Stimulated activated memory B cell treated with anti-CD40 and anti-IgM and Interleukin-4, amounts not matched to agents 10 μg/mL and 1 μg/mL and 100 μg/mL, for 72 hours (primary cell): Measurements from ENCODE around the gene TRIP13.
A peak's percentile ranks its signal among the peaks of the same experiment; 100 is the strongest.
"Not testable (repeated sequence)": the region's sequence is repeated elsewhere in the genome, so short reads cannot be mapped to it uniquely, and the experiment has no call there.

ENCODE experiments used
- ATAC-seq: fragments of 150-1000 bp; cut with Tn5 transposase; 2 replicates; pipeline ENCODE4 v1.10.0; 2021
- H3K27ac Mint-ChIP-seq: one replicate; pipeline ENCODE4 v1.8.0; 2022; ENCODE audit warnings: mild to moderate bottlenecking, mixed read lengths
- H3K27me3 Mint-ChIP-seq: one replicate; pipeline ENCODE4 v1.8.0; 2022; ENCODE audit warnings: mixed read lengths
- H3K36me3 Mint-ChIP-seq: one replicate; pipeline ENCODE4 v1.8.0; 2022; ENCODE audit warnings: mixed read lengths
- H3K4me1 Mint-ChIP-seq: one replicate; pipeline ENCODE4 v1.8.0; 2022; ENCODE audit warnings: mixed read lengths
- H3K4me3 Mint-ChIP-seq: one replicate; pipeline ENCODE4 v1.8.0; 2022; ENCODE audit warnings: mild to moderate bottlenecking, moderate library complexity, mixed read lengths
- H3K9me3 Mint-ChIP-seq: one replicate; pipeline ENCODE4 v1.8.0; 2022; ENCODE audit warnings: mixed read lengths

TRIP13 gene

GRCh38 chr5:912280-913091 lies 19.8 kb downstream of the TRIP13 start:
- Mint-ChIP-seq H3K27me3 (no peaks in the 10 kb centered on the region), H3K4me1 (peaks cover 5% of the 10 kb centered on the region), H3K4me3 (no peak overlapping the region), H3K9me3 (no peaks in the 10 kb centered on the region), H3K36me3 (peaks cover 40% of the 10 kb centered on the region), H3K27ac (no peak overlapping the region)
- ATAC-seq, result peak; percentile 51

GRCh38 chr5:914174-914573 lies 21.5 kb downstream of the TRIP13 start:
- peaks cover 5% of the 10 kb centered on the region for H3K4me1 Mint-ChIP-seq
- ATAC-seq, result no peak
- peaks cover 38% of the 10 kb centered on the region for H3K36me3 Mint-ChIP-seq
- no peaks in the 10 kb centered on the region for H3K27me3 Mint-ChIP-seq
- H3K9me3 Mint-ChIP-seq, result no peaks in the 10 kb centered on the region
- H3K4me3 Mint-ChIP-seq, result no peak overlapping the region
- no peak overlapping the region for H3K27ac Mint-ChIP-seq

DNA sequence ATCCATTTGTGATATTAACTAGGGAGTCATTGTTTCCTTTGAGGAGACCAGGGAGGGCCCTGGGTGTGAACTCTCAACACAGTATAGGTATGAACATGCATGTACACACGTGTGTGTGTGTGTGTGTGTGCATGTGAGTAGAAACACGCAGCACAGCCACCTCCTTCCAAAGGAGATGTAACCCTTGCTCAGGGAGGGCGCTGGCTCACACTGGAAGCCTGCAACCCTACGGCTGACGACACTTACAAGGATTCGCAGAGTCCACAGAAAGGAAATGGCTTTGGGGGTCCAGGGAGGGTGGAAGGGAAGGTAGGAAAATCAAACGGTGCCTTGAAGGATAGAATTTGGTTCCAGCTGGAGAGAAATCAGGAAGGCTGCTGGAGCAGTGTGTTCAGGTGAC lies 21.9 kb downstream of the TRIP13 start:
- H3K36me3 Mint-ChIP-seq, result peaks cover 38% of the 10 kb centered on the region
- no peaks in the 10 kb centered on the region for H3K9me3 Mint-ChIP-seq
- H3K4me1 Mint-ChIP-seq, result peaks cover 5% of the 10 kb centered on the region
- no peak overlapping the region for H3K4me3 Mint-ChIP-seq
- no peak for ATAC-seq
- H3K27ac Mint-ChIP-seq, result no peak overlapping the region
- no peaks in the 10 kb centered on the region for H3K27me3 Mint-ChIP-seq

DNA sequence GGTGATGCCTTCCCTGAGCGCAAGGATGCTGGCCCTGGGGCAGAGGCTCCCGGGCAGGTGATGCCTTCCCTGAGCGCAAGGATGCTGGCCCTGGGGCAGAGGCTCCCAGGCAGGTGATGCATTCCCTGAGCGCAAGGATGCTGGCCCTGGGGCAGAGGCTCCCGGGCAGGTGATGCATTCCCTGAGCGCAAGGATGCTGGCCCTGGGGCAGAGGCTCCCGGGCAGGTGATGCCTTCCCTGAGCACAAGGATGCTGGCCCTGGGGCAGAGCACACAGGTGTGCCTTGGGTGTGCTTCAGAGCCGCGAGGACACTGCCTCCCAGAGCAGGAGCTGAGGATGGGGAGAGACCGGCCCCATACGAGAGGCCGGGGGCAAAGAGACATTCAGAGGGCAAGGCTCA lies 22.7 kb downstream of the TRIP13 start:
- not testable (repeated sequence) for H3K4me3 Mint-ChIP-seq

DNA sequence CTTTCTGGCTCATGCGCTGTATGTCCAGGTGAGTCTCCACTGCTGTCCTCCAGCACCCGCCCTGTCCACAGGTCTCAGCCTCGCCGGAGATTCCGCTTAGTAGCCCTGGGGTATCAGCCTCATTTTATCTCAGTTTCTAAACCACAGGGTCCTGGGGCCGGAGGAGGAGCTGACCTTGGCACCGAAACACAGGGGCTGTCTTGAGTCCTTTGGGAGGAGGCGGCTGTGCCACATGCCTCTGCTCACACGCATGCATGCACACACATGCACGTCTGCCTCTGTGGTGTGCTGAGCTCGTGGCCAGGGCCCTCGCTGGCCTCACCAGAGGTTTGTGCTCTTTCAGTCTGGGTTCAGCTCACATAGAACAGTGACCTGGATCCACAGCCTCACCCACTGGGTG lies 23.3 kb downstream of the TRIP13 start:
- no peak overlapping the region for H3K4me3 Mint-ChIP-seq
- no peak for ATAC-seq
- peaks cover 5% of the 10 kb centered on the region for H3K4me1 Mint-ChIP-seq
- H3K36me3 Mint-ChIP-seq, result peaks cover 26% of the 10 kb centered on the region
- H3K9me3 Mint-ChIP-seq, result no peaks in the 10 kb centered on the region
- no peaks in the 10 kb centered on the region for H3K27me3 Mint-ChIP-seq
- H3K27ac Mint-ChIP-seq, result no peak overlapping the region

More for the DNA sequence above, 22.7 kb downstream of the TRIP13 start:
- ATAC-seq, H3K4me1 Mint-ChIP-seq, H3K27me3 Mint-ChIP-seq, H3K9me3 Mint-ChIP-seq, H3K27ac Mint-ChIP-seq: not testable (repeated sequence)
- peaks cover 32% of the 10 kb centered on the region for H3K36me3 Mint-ChIP-seq

GRCh38 chr5:916441-917293 lies 24.0 kb downstream of the TRIP13 start:
- H3K4me1 Mint-ChIP-seq, result peaks cover 5% of the 10 kb centered on the region
- no peak overlapping the region for H3K4me3 Mint-ChIP-seq
- no peak overlapping the region for H3K27ac Mint-ChIP-seq
- H3K9me3 Mint-ChIP-seq, result no peaks in the 10 kb centered on the region
- ATAC-seq, result no peak
- H3K27me3 Mint-ChIP-seq, result no peaks in the 10 kb centered on the region
- peaks cover 26% of the 10 kb centered on the region for H3K36me3 Mint-ChIP-seq

GRCh38 chr5:918717-919116 lies 26.0 kb downstream of the TRIP13 start:
- not testable (repeated sequence) for H3K27ac Mint-ChIP-seq, H3K9me3 Mint-ChIP-seq, H3K4me1 Mint-ChIP-seq, ATAC-seq, H3K4me3 Mint-ChIP-seq, H3K27me3 Mint-ChIP-seq
- H3K36me3 Mint-ChIP-seq, result peaks cover 20% of the 10 kb centered on the region

GRCh38 chr5:919356-920000 lies 26.8 kb downstream of the TRIP13 start:
- no peaks in the 10 kb centered on the region for H3K27me3 Mint-ChIP-seq
- no peak overlapping the region for H3K27ac Mint-ChIP-seq
- H3K36me3 Mint-ChIP-seq, result peaks cover 13% of the 10 kb centered on the region
- no peaks in the 10 kb centered on the region for H3K9me3 Mint-ChIP-seq
- no peak for ATAC-seq
- H3K4me3 Mint-ChIP-seq, result no peak overlapping the region
- peaks cover 9% of the 10 kb centered on the region for H3K4me1 Mint-ChIP-seq

- Mint-ChIP-seq H3K4me3 (no peak overlapping the region), H3K9me3 (no peaks in the 10 kb centered on the region), H3K36me3 (peaks cover 6% of the 10 kb centered on the region), H3K27ac (no peak overlapping the region), H3K4me1 (peaks cover 9% of the 10 kb centered on the region), H3K27me3 (peaks cover 2% of the 10 kb centered on the region)
- no peak for ATAC-seq
These were observed 27.6 kb downstream of the TRIP13 start for GRCh38 chr5:920321-920720.

DNA sequence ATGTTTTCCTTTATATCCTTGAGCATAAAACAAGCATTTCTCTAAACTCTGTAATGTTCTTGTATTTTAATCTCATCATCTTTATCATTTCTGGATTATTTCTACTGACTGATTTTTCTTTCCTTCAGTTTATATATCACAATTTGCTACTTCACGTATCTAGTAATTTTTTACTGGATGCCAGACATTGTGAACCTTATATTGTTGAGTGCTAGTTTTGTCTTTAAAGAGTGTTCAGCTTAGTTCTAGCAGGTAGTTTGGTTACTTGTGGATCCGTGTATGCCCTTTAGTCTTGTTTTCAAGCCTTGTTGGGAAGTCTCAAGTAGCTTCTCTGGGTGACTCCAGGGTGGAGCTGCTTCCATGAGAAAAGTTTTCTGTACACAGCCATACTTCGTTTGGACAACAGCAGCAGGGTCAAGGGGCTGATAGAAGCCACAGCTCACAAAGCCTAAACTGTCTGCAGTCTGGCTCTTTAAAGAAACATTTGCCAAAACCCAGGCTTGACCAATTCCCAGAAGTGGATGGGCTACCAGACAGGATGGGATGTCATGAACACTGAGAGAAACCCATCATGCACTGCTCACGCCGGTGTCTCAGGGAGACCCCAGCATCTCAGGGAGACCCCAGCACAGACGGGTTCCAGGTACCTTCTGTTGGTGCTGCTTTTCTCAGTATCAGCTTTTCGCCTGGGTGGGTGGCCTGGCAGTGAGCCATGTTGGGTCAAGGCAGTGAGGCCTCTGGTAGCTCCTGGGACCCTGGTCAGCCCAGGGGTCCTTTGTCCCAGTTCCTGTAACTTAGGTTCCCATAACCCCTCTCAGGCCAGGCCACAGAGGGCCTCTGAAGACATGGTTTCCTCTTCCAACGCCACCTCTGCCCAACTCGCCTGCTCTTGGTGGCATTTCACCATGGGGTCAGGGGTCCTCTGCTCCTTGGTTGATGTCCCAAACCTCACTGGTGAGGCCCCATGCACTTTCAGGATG lies 29.1 kb downstream of the TRIP13 start:
- Mint-ChIP-seq H3K4me3 (no peak overlapping the region), H3K4me1 (peaks cover 14% of the 10 kb centered on the region), H3K27me3 (peaks cover 16% of the 10 kb centered on the region), H3K36me3 (peaks cover 6% of the 10 kb centered on the region), H3K9me3 (no peaks in the 10 kb centered on the region), H3K27ac (no peak overlapping the region)
- no peak for ATAC-seq

- no peak for ATAC-seq
- Mint-ChIP-seq H3K27ac (no peak overlapping the region), H3K36me3 (peaks cover 6% of the 10 kb centered on the region), H3K27me3 (peaks cover 23% of the 10 kb centered on the region), H3K9me3 (no peaks in the 10 kb centered on the region), H3K4me1 (peaks cover 14% of the 10 kb centered on the region), H3K4me3 (no peak overlapping the region)
These were observed 30.0 kb downstream of the TRIP13 start for GRCh38 chr5:922436-923280.

GRCh38 chr5:923281-923873 lies 30.7 kb downstream of the TRIP13 start:
- Mint-ChIP-seq H3K9me3 (no peaks in the 10 kb centered on the region), H3K4me1 (peaks cover 14% of the 10 kb centered on the region), H3K27me3 (peaks cover 30% of the 10 kb centered on the region), H3K36me3 (peaks cover 2% of the 10 kb centered on the region), H3K27ac (no peak overlapping the region), H3K4me3 (no peak overlapping the region)
- peak; percentile 88 for ATAC-seq

DNA sequence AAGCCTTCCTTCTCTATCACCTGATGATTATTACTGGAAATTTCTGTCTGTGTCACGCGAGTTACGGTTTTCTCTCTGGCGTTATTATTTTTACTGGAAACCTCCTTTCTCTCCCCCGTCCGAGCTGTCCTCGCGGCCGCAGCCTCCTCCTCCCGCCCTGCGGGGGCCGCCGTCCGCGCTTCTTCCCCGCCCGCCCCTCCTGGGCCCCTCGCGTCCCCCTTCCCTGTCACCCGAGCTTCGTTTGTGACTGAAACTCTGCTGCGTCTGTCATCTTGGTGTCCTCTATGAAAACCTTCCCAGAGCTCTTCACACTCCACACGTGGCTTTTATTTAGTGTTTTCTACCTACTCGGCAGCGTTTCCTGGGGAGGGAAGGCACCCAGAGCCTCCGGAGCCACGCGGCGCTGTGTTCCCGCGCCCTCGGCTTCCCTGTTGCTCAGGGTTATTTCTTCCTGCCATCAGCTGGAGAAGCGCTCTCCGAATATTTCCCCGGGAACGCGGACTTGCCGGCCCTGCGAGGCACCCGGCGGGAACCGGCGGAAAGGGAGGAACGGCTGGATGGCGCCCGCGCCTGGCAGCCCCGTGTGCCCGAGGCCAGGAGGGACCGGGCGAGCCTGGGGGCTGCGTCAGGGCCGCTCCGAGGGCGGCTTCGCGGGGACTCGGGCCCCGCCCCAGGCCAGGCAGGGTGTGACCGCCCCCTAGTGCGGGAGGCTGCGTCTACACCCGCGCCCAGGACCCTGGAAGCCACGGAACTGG lies 33.9 kb downstream of the TRIP13 start:
- Mint-ChIP-seq H3K27ac (no peak overlapping the region), H3K4me1 (peaks cover 14% of the 10 kb centered on the region)

More for the DNA sequence above, 33.9 kb downstream of the TRIP13 start:
- Mint-ChIP-seq H3K9me3 (no peaks in the 10 kb centered on the region), H3K4me3 (no peak overlapping the region), H3K27me3 (peaks cover 53% of the 10 kb centered on the region), H3K36me3 (no peaks in the 10 kb centered on the region)
- peak; percentile 42 for ATAC-seq
